ENCODE data around the gene DDX23. TPM values are rescaled to one million over a fixed set of nuclear protein-coding genes. Genes with fewer than 3 reads are reported as not detected.

Gene DDX23
- total RNA-seq, 1 experiment from 2014 or later = 135 TPM

- Histone ChIP-seq H3K27ac (ENCODE audit: low read depth, low read length, poor library complexity, severe bottlenecking) (no peak overlapping the region), H3K9me3 (ENCODE audit: low read depth, low read length, poor library complexity, severe bottlenecking) (no peaks in the 10 kb centered on the region), H3K4me3 (ENCODE audit: low read depth, low read length, poor library complexity, severe bottlenecking) (no peak overlapping the region), H3K4me1 (ENCODE audit: insufficient read depth, low read length, poor library complexity, severe bottlenecking) (no peaks in the 10 kb centered on the region), H3K27me3 (replicated peaks; ENCODE audit: insufficient read depth, low read depth, low read length, poor library complexity) (peaks cover 17% of the 10 kb centered on the region), H3K36me3 (ENCODE audit: insufficient read depth, low read length, poor library complexity, severe bottlenecking) (no peaks in the 10 kb centered on the region)
- TF ChIP-seq EZH2 (IDR thresholded peaks at IDR 0.05; ENCODE audit: borderline replicate concordance, low read depth, low read length, poor library complexity, severe bottlenecking) (no peak), CTCF (conservative IDR thresholded peaks at IDR 0.05; ENCODE audit: low read depth, low read length) (no peak)
- POLR2A ChIA-PET (ENCODE audit: low non-redundant PET) = interaction anchor here (0.5 kb wide), 1 partner anchor 126 kb away, joined by 20 read pairs; no protein-coding TSS in a partner anchor
- intact Hi-C loops (cut with micrococcal nuclease; ENCODE audit: unreplicated experiment) = no loop called here
- CTCF ChIA-PET = interaction anchor here (0.6 kb wide), 1 partner anchor 33 kb away, joined by 3 read pairs; no protein-coding TSS in a partner anchor
- BruUV-seq (replicated peaks) = no TSS peak
- no peak for DNase-seq (ENCODE audit: low spot score)
Observed at GRCh38 chr12:48859607-48860006, 7.6 kb upstream of the DDX23 start.

GRCh38 chr12:48858043-48858442 is 6.1 kb upstream of the DDX23 start:
- BruUV-seq (replicated peaks) = no TSS peak
- ChIA-PET CTCF (interaction anchor here (0.7 kb wide), 1 partner anchor 78 kb away, joined by 3 read pairs; no protein-coding TSS in a partner anchor), POLR2A (ENCODE audit: low non-redundant PET) (no interaction called here)
- no peak for DNase-seq (ENCODE audit: low spot score)
- no peak overlapping the region for H3K27ac ChIP-seq (ENCODE audit: low read depth, low read length, poor library complexity, severe bottlenecking)
- H3K27me3 ChIP-seq (replicated peaks; ENCODE audit: insufficient read depth, low read depth, low read length, poor library complexity) = peaks cover 4% of the 10 kb centered on the region
- peaks cover under 1% of the 10 kb centered on the region for H3K4me1 ChIP-seq (ENCODE audit: insufficient read depth, low read length, poor library complexity, severe bottlenecking)
- TF ChIP-seq CTCF (conservative IDR thresholded peaks at IDR 0.05; ENCODE audit: low read depth, low read length) (no peak), EZH2 (IDR thresholded peaks at IDR 0.05; ENCODE audit: borderline replicate concordance, low read depth, low read length, poor library complexity, severe bottlenecking) (no peak)
- no peaks in the 10 kb centered on the region for H3K36me3 ChIP-seq (ENCODE audit: insufficient read depth, low read length, poor library complexity, severe bottlenecking)
- H3K4me3 ChIP-seq (ENCODE audit: low read depth, low read length, poor library complexity, severe bottlenecking) = no peak overlapping the region
- no peaks in the 10 kb centered on the region for H3K9me3 ChIP-seq (ENCODE audit: low read depth, low read length, poor library complexity, severe bottlenecking)
- intact Hi-C loops (cut with micrococcal nuclease; ENCODE audit: unreplicated experiment) = no loop called here

- no peak for TF ChIP-seq EZH2 (IDR thresholded peaks at IDR 0.05; ENCODE audit: borderline replicate concordance, low read depth, low read length, poor library complexity, severe bottlenecking)
- TF ChIP-seq CTCF (conservative IDR thresholded peaks at IDR 0.05; ENCODE audit: low read depth, low read length) = no peak
- H3K27me3 ChIP-seq (replicated peaks; ENCODE audit: insufficient read depth, low read depth, low read length, poor library complexity) = no peaks in the 10 kb centered on the region
- no peaks in the 10 kb centered on the region for H3K36me3 ChIP-seq (ENCODE audit: insufficient read depth, low read length, poor library complexity, severe bottlenecking)
- no TSS peak for BruUV-seq (replicated peaks)
- intact Hi-C loops (cut with micrococcal nuclease; ENCODE audit: unreplicated experiment) = no loop called here
- POLR2A ChIA-PET (ENCODE audit: low non-redundant PET) = no interaction called here
- H3K4me3 ChIP-seq (ENCODE audit: low read depth, low read length, poor library complexity, severe bottlenecking) = no peak overlapping the region
- no peak for DNase-seq (ENCODE audit: low spot score)
- H3K27ac ChIP-seq (ENCODE audit: low read depth, low read length, poor library complexity, severe bottlenecking) = no peak overlapping the region
- CTCF ChIA-PET = interaction anchor here (0.6 to 0.7 kb wide), 3 partner anchors 79 to 332 kb away, joined by 3 to 12 read pairs (median 3); partner anchors contain the start of gene WNT10B
- no peaks in the 10 kb centered on the region for H3K9me3 ChIP-seq (ENCODE audit: low read depth, low read length, poor library complexity, severe bottlenecking)
- peaks cover 6% of the 10 kb centered on the region for H3K4me1 ChIP-seq (ENCODE audit: insufficient read depth, low read length, poor library complexity, severe bottlenecking)
Observed at GRCh38 chr12:48857278-48857994, 5.5 kb upstream of the DDX23 start.
